Activated CD8-positive, alpha-beta memory T cell treated with anti-CD3 and anti-CD28 coated beads, Interleukin-2, amount 50 U/mL, for 1 hour (primary cell): ENCODE results near the gene HDAC9.

Experiments used
- DNase-seq: peaks from one replicate; pipeline ENCODE4 v3.0.0-alpha.2; 2020; ENCODE audit errors: extremely low read depth

Gene HDAC9

DNA sequence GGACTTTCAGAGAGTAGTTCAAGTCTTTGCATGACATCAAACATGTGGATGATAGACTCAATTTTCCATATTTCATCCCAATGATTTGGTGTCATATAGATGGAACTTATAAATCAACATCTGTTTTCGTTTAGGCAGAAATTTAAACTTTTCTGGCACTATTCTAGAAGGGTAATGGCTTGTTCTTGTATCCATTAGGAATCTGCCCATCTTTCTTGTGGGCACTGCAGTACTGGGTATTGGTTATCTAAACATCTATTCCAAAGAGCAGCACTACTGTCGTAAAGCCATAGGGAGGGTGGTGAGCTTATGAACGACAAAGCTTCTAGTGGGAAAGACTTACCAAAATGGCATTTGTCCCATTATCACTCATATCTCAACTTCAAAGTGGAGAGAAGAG, 348.4 kb downstream of the HDAC9 start:
- no peak for DNase-seq

DNA sequence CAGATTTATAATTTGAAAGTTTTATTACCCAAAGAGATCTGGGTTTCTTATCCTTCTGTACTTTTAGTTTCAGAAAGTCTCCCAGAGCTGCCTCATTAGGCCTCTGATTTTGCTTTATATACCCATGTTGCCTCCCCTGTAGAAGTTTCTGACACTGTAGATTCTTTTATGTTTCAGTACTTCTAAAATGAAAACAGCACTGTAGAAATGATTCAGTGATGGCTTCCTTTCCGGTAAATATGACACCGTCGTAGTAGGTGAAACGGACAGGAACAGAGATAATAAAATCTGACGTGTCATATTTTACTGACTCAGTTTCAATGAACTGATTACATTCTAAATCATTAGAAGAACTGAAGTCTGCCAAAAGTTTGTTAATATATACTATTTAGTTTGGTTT, 349.2 kb downstream of the HDAC9 start:
- DNase-seq, result no peak

DNA sequence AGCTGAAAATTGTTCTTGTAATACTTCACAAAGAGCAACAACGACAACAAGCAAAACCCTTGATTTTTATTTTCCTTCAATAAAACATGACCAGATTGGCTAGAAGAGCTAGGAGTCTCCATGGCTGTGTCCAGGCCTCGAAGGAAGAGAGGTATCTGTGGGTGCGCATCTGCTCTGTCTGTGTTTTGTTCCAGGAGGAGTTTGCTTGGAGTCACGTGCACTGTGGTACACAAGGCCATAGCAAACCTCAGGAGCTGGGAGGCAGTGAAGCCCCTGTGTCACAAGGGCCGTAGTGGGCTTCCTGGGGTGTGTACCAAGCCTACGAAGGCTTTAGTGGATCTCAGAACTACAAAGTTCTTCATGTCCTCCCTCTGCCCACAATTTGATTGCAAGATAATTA, 350.2 kb downstream of the HDAC9 start:
- DNase-seq, result no peak

DNA sequence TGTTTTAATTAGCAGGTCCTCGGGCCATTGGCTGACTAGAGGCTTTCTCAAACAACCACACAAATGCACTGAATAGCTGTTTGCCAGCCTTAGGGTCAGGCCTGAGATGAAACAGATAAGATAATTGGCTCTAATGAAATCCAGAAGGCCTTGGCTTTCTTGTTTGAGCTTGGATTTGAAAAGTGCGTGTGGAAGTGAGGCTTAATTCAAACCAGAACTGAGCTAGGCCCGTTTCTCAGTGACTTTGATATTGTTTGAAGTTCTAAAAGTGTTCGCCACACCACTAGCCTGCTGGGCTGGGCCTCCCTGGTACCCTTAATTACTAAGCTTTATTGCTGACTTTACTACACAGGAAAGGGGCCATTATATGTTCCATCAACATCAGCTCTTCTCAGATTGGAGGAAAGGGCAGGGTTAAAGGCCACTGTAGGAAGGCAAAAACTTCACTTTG, 351.2 kb downstream of the HDAC9 start:
- DNase-seq, result no peak

DNA sequence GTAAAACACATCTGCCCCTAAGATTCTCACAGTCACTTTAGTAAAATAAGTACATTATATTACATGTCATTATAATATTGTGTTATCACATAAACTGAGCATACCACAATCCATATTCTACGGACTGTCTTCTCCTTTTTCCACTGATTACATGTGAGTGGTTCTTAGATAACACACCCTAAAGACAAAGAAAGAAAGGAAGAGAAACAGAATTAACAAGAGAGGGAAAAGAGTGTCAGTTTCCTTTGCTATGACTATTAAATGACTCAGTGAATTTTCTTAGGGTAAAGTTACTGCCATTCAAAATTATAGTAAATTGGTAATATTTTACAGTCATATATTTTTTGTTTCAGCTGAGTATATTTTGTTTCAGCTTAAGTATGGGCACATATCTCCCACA, 353.6 kb downstream of the HDAC9 start:
- DNase-seq, result no peak

DNA sequence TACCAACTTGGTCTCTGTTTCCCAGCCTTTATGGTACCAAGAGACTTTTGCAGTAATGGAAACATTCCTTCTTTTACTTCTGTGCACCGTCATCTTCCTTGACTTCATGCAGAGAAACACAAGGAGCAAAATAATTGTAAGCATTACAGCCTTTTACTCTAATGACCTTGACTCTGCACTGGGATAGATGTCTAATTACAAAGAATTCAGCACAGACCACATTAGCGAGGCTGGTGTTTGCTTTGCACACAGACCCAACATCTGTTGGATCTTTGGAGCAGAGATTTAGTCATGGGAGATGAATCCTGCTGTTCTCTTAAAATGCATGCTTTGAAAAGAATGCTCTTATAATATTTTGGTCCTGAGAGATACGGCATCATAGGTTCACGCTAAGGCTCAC, 360.2 kb downstream of the HDAC9 start:
- no peak for DNase-seq

DNA sequence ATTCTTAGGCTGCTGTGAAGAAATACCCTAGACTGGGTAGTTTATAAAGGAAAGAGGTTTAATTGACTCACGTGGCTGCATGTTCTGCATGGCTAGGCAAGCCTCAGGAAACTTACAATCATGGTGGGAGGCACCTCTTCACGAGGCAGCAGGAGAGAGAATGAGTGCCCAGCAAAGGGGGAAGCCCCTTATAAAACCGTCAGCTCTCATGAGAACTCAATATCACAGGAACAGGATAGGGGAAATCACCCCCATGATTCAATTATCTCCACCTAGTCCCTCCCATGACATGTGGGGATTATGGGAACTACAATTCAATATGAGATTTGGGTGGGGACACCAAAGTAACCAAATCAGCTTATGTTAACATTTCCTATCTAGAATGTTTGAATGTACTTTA, 362.7 kb downstream of the HDAC9 start:
- DNase-seq, result no peak

DNA sequence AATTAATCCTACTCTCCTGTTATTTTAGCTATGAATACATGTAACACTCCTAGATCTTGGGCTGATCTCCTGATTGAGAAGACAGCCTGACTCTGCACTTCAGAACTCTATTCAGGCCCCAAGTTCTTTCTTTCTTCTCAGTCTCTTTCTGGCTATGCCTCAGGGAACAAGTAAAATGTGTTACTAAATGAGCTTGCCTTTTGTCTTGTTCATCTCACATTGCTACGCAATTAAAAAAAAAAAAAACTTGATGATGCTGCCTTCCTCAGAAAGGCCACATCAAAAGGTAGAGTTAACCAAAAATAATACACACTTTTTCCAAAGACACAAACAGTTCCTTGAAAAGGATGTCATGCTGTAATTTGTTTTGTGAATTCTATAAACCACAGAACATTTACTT, 363.8 kb downstream of the HDAC9 start:
- DNase-seq, result no peak

DNA sequence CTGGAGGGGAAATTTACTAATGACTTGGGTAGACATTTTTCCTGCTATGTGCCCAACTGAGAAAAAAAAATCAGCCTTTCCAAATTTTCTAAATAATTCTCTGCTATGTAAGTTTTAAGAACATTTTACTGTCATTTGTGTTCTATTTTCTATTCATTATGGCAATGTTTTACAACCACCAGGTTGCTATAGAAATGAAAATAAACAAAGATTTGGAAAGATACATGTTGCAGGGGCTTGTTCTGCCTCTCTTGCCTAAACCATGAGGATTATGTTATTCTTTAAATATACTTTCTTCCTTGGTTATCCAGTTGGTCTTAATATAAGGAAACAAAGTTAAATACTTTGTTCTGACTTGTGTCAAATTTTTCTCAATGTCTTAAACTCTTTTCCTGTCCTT, 364.7 kb downstream of the HDAC9 start:
- DNase-seq, result no peak

DNA sequence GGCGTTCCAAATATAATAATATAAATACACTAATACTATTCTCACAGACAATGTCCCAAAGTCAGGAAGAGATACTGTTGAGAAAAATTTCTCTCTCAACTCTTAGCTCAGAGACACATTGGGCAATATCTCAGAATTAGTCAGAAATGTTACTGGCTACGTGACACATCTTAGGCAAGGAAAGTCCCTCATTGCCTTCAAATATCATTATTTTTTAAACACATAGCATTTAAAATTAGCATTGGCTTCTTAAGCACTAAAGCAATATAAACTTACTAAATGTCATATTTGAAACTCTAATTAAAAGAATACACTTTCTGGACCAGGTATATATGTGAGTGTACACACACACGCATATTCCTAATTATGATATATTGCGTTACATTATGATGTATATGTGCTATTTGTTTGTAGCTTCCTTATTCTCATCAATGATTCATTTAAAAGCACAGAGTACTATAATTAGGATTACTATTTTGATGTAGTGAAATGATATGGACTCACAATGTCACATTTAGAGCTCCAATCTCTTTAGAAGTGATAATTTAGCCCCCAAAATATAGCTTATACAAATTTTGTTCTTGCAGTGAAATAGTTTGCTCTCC, 366.1 kb downstream of the HDAC9 start:
- no peak for DNase-seq

DNA sequence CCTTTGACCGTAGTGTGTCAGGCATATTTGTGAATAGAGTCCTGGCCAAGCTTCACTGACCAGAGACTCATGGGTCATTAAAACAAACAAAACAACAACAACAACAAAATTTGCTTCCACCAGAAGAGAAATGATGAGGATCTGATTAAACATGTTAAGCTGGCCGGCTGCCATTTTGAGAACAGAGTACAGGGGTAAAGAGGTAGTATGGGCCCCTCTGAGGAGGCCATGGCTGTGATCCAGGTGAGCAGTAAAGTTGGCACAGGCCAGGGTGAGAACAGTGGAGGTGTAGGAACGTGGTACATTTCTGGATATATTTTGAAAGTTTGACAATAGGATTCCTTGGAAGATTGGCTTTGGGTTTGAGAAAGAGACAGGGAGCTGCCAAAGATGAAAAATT, 369.4 kb downstream of the HDAC9 start:
- DNase-seq, result no peak

DNA sequence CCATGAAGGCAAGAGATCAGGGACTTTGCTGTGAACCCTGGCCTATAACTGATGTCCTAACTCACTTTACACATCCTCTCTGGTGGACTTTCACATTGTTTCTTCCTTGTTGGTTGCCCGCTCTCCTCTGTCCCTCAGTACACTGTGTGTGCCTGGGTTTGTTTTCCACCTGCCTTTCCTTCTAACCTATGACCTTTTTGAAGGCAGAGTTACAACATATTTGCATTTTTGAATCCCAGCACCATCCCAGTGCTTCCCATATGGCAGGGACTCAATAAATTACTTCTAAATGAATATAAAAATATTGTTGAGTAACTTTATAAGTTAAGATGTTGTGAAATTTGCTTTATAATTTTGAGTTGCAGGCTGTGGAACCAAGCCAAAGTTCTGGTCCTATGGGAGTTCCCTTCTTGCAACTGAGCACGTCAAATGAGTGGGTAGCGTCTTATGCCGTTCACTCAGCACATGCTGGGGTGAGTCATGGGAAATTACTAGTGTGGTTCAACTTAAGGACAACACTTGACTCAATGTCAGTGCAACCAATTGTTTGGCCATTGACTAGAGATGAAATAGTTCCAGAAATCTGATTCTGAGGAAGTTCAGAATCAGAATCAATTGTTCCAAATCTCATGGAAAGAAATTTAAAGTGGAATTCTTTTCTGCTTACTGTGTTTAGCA, 370.9 kb downstream of the HDAC9 start:
- no peak for DNase-seq

DNA sequence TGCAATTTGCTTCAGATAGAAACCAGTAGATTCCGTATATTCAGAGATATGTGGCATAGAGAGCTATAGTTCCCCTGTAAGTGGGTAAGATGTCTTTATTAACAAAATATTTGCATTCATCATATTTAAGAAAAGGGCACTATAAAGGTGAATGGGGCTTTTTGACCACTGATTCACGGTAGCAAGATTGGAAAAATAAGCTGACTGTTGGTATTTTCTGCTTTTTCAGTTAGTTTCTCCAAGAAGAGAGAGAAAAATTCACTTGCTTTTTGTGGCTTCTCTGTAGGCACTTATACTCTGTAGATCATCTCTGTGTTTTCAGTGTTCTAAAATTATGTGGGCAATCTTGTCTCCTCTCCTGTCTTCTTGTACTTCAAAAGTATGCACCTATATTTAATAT, 376.8 kb downstream of the HDAC9 start:
- no peak for DNase-seq

DNA sequence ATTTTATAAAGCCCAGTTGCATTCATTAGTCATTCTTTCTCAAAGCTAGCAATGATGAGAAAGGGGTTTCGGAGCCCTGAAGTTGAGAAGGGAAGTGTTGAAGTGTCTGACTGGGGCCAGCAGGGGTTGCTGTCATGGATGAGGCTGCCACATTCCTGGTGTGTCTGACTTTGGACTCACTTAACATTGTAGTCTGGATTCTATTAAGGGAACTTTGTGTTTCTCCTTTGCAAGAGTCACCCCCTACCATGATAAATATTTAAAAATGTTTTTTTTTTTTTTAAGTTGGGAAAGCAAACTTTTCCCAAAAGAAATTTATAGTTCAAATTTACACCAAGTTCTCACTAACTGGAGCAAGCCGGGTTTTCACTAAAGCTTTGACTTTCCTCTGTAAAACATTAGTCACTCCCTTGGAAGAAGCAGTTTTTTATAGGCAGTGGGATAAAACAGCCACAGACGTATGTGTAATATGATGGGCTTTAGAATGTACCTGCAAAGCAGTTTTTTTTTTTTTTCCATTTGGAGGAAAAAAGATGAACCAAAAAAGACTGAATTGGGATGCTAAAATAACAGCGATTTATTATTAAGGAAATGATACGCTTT, 378.3 kb downstream of the HDAC9 start:
- no peak for DNase-seq

DNA sequence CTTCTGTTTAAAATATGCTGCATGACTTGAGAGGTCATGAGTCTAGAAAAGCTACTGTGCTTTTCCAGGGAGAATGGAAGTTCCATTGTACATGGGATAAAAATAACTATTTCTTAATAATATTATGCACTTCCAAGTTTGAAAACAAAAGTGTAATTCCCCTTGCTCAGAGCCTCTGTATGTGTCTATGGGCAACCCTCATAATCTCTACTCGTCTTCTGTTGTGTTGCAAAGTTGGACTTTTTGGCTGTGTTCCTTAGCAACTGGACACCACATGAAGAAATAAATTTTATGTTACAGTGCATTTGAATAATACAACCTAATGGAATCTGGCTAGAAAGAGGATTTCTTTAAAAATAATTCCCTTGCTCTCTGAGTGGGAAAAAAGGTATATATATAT, 379.3 kb downstream of the HDAC9 start:
- DNase-seq, result no peak

DNA sequence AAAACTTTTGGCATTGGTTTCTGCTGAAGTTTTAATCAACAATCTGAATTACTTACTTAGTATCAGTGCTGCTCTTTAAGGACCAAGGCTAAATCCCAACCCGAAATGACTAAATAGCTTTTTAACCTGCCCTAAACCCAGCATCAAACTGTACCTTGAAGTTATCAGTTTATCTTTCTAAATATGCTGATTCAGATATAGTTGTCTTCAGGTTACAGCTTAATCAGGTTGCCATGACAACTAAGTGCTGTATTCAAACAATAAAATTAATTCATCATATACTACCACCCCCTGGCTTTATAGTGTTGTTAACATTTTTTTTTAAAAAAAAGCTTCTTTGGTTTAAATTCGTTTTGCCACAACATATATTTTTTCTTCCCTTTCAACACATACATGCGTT, 382.3 kb downstream of the HDAC9 start:
- DNase-seq, result no peak

DNA sequence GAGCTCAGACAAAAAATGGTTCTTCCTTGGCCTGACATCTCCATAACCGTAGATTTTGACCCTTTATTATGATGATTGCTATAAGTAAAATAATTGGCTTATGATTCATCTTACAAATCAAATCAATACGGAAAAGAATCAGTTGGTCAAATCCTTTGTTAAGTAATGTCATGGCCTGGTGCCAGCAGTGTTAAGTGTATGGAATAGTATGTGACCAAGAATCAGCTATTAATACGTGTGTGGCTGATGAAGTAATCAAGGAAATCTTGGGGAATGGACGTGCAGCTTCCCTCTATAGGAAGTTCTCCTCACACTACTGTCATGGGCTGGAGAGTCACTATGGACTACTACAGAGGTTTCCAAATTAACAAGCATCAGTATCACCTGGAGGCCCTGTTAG, 391.3 kb downstream of the HDAC9 start:
- DNase-seq, result no peak

DNA sequence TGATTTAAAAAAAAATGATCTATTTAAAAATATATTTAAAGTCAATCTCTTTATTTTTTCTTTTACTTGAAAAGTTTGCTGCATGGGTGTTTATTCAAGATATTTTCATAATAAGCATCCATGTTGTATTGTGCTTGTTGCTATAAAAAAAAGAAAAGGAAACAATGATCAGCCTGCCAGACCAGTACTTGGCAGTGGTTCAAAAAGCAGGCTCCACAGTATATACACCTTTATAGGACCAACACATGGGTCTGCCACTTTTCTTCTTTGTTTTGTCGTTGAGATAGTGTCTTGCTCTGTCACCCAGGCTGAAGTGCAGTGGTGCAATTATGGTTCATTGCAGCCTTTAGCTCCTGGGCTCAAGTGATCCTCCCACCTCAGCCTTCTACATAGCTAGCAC, 393.9 kb downstream of the HDAC9 start:
- DNase-seq, result no peak

DNA sequence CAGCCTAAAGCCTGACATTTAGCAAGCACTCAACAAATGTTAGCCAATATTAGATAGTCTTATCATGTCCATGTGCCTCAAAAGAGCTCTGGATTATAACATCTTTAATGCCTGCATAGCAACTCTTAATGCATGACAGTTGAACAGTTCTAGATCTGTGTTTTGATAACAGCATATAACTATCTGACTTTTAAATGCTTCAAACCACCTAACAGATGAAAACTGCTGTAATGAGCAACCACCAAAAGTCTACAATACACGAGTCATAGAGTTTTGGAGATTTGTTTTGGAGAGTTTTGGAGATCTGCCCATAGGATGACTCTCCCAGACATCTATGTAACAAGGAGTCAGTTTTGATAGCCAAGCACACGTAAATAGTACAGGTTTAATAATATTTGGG, 394.6 kb downstream of the HDAC9 start:
- DNase-seq, result no peak

DNA sequence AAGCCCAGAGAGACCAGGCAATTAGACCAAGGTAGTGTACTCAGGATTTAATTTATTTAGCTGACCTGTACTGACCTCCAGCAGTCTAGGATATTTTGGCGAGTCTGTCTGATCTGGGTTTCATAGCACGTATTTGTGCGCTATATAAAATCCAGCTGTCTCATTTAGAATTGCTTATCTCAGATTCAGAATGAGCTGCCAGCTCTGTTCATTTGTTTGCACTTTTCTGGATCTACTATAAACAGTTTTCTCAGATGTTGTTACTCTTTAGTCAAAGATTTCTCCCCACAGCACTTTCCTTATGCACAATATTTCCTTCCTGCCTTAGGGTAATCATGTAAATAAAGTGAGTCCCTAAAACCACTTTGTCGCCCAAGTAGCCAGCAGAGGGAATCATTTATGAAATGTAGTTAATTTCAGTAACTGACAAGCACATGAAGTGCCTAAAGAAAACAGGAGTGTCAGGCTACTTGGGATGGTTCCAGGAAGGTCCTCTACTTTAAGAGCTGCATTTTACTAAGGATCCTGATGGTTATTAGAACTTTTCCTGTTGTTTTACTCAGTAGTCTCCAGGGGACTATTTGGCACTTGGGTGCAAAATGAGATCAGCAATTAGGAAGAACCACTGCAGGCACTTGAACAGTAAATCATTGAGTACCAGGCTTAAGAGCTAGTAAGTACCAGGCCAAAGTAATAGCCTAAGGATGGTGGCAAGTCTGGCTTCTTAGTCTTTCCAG, 395.5 kb downstream of the HDAC9 start:
- DNase-seq, result no peak

DNA sequence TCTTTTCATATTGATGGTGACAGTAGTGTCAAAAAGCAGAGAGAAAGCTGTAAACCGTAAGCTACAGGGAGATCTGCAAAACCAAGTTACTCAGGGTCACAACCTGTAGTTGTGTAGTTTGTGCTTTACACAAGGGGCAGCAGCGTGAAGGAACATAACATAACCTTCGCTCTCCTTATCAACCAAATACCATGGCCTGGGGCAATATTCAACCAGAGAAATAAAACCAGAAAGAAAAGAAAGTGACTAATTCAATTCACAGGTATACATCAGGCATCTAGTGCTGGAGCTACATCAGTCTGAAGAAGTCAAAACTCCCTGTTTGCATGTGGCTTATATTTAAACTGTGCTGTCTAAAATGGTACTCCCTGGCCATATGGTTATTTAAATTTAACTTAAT, 397.6 kb downstream of the HDAC9 start:
- no peak for DNase-seq

DNA sequence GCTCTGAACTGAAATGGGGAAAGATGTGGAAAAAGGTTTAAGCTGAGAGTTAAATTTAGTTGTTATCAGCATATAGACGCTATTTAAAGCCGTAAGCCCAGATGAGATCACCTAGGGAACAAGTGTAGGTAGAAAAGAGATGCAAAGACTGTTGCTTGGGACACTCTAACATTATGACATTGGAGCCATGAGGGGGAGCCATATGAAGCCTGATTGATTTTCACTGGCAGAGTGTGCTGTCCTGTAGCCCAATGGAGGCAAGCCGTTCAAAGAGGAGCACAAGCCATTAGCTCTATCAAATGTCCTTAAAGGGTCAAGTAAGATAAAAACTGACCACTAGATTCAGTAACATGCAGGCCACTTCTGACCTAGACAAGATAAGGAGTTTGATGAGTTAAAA, 398.6 kb downstream of the HDAC9 start:
- DNase-seq, result no peak

DNA sequence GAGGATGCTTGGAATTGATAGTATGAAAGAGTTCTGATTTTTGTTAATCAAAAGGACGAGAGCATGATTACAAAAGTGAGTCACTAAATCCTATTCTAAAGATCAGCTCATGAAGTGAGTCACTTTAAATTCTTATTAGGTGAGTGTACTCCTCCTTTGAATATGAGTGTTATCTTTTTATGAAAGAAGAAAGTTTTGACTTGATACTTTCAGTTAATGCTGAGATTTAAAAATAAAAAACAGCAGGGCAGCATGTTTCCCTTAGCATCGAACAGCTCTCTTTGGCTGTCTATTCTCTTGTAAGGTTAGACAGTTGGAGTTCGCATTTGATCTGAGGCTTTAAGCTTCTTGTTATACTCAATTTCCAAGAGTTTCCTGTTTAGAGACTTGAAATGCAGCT, 399.9 kb downstream of the HDAC9 start:
- DNase-seq, result no peak
